RWPE1 (cell line): ENCODE measurements around the gene SPOCK1.

ENCODE experiments used
- CTCF ChIA-PET: fragments of 350-600 bp; sonication (Branson Sonifier 250); formaldehyde crosslinking; extraction: SDS; loops from one replicate; lab custom pipeline; 2021; lab: Yijun Ruan, JAX
- POLR2A ChIA-PET: fragments of 400-600 bp; formaldehyde crosslinking; extraction: SDS; loops from one replicate; lab custom pipeline; 2020; ENCODE audit warnings: antibody characterized with exemption; ENCODE audit not compliant: low non-redundant PET; lab: Yijun Ruan, JAX
- DNase-seq: peaks from one replicate; pipeline ENCODE4 v3.0.0; 2012; ENCODE audit warnings: low spot score
- H3K27ac ChIP-seq: fragments of 450-650 bp; 2 replicates; pipeline ENCODE4 v1.5.1; 2017
- TF ChIP-seq, protein P1 (sequence below): fragments of 450-650 bp; conservative IDR thresholded peaks from 2 replicates; pipeline ENCODE4 v1.5.1; 2017; ENCODE audit warnings: low read depth, mild to moderate bottlenecking

SPOCK1 gene

DNA sequence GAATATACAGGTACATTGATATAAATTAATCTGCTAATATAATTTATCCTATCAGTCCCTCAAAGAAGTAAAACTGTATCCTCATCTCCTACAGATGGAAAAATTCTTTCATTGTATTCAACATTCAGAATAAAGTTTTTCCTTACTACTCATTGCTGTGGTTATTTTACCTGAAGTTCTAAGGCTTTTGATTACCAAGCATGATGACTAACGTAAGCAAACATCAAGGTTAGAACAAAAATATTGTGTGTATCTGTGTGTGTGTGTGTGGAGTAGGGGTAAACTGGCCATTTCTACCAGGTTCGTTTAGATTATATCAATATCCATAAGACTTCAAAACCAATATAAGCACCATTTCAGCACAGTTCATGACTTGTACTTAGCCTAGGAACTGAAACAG is 573.1 kb downstream of the SPOCK1 start:
- ChIA-PET POLR2A (no interaction called here), CTCF (no interaction called here)
- DNase-seq, result no peak
- TF ChIP-seq, protein P1, sequence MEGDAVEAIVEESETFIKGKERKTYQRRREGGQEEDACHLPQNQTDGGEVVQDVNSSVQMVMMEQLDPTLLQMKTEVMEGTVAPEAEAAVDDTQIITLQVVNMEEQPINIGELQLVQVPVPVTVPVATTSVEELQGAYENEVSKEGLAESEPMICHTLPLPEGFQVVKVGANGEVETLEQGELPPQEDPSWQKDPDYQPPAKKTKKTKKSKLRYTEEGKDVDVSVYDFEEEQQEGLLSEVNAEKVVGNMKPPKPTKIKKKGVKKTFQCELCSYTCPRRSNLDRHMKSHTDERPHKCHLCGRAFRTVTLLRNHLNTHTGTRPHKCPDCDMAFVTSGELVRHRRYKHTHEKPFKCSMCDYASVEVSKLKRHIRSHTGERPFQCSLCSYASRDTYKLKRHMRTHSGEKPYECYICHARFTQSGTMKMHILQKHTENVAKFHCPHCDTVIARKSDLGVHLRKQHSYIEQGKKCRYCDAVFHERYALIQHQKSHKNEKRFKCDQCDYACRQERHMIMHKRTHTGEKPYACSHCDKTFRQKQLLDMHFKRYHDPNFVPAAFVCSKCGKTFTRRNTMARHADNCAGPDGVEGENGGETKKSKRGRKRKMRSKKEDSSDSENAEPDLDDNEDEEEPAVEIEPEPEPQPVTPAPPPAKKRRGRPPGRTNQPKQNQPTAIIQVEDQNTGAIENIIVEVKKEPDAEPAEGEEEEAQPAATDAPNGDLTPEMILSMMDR, result no peak
- no peak overlapping the region for H3K27ac ChIP-seq
